B cell (primary cell): Measurements from ENCODE around the gene PNLIPRP1. TPM values are rescaled to one million over a fixed set of nuclear protein-coding genes. Genes with fewer than 3 reads are reported as not detected.

Experiments
- ATAC-seq: fragments of 200-7000 bp; cut with Tn5 transposase; one replicate; pipeline ENCODE4 v1.10.0; 2021; ENCODE audit warnings: low read depth, mild to moderate bottlenecking, moderate number of reproducible peaks, moderate library complexity
- CTCF ChIA-PET: fragments of 350-600 bp; sonication (Branson Sonifier 250); formaldehyde crosslinking; loops from one replicate; lab custom pipeline; 2021; ENCODE audit warnings: antibody characterized with exemption, inconsistent platforms; lab: Charles Lee
- POLR2A ChIA-PET: fragments of 350-600 bp; sonication (Branson Sonifier 250); formaldehyde crosslinking; loops from one replicate; lab custom pipeline; 2021; ENCODE audit warnings: antibody characterized with exemption; lab: Charles Lee
- DNase-seq: peaks from one replicate; pipeline ENCODE4 v3.0.0; 2013
- H2AFZ ChIP-seq: 2 replicates; pipeline ENCODE4 v1.6.1; 2012; ENCODE audit warnings: mild to moderate bottlenecking, low read depth, low read length; ENCODE audit not compliant: insufficient read depth, poor library complexity, severe bottlenecking
- H3K27ac ChIP-seq, 2 donors: 1 replicate in 1 of 2; 2 replicates in 1 of 2; pipeline ENCODE4 v1.5.1; 2012 to 2013; ENCODE audit warnings: low read length in 2 of 2, mild to moderate bottlenecking in 2 of 2, moderate library complexity in 1 of 2
- H3K27me3 ChIP-seq, 4 experiments: fragments of 200-600 bp in 1 of 4; sonication (generic) in 1 of 4; replicated peaks in 1 of 4; 1 replicate in 2 of 4; 2 replicates in 2 of 4; pipeline versions ENCODE4 v1.6.1 to v1.7.0; 2013 to 2016; ENCODE audit warnings: low read length in 3 of 4, mild to moderate bottlenecking in 2 of 4, mixed read lengths in 1 of 4, moderate library complexity in 1 of 4; ENCODE audit not compliant: insufficient read depth in 4 of 4, control insufficient read depth in 3 of 4; ENCODE audit errors: control extremely low read depth in 1 of 4
- H3K36me3 ChIP-seq, 2 experiments: replicated peaks in 1 of 2; 1 replicate in 1 of 2; 2 replicates in 1 of 2; pipeline versions ENCODE4 v1.6.1 to v1.7.1; 2013; ENCODE audit warnings: low read length in 1 of 2; ENCODE audit not compliant: insufficient read depth in 2 of 2, control insufficient read depth in 1 of 2; ENCODE audit errors: control extremely low read depth in 1 of 2, extremely low read depth in 1 of 2
- H3K4me1 ChIP-seq, 2 donors: fragments of 200-600 bp in 1 of 2; sonication (generic) in 1 of 2; 1 replicate in 1 of 2; 2 replicates in 1 of 2; pipeline versions ENCODE4 v1.5.1 to v1.6.1; 2013 to 2017; ENCODE audit warnings: low read length in 2 of 2; ENCODE audit not compliant: control insufficient read depth in 2 of 2, insufficient read depth in 2 of 2
- H3K4me2 ChIP-seq: replicated peaks from 2 replicates; pipeline ENCODE3; 2012; ENCODE audit warnings: mild to moderate bottlenecking, low read depth, low read length; ENCODE audit not compliant: poor library complexity, severe bottlenecking
- H3K4me3 ChIP-seq, 5 experiments: fragments of 200-600 bp in 1 of 5; sonication (generic) in 1 of 5; 1 replicate in 3 of 5; 2 replicates in 2 of 5; pipeline versions ENCODE4 v1.5.1 to v1.7.0; 2011 to 2016; ENCODE audit warnings: low read length in 4 of 5, mild to moderate bottlenecking in 4 of 5, low read depth in 2 of 5, control low read depth in 1 of 5, moderate library complexity in 1 of 5; ENCODE audit not compliant: insufficient read depth in 1 of 5; ENCODE audit errors: control extremely low read depth in 1 of 5, extremely low read depth in 1 of 5
- H3K79me2 ChIP-seq: fragments of 200-600 bp; sonication (generic); one replicate; pipeline ENCODE4 v1.6.0; 2016; ENCODE audit warnings: low read length; ENCODE audit not compliant: control insufficient read depth, insufficient read depth
- H3K9ac ChIP-seq: fragments of 200-600 bp; sonication (generic); 2 replicates; pipeline ENCODE4 v1.6.1; 2017; ENCODE audit warnings: mild to moderate bottlenecking, low read length, moderate library complexity
- H3K9me3 ChIP-seq, 3 donors: one replicate each; pipeline versions ENCODE4 v1.6.1 to v1.7.1; 2013; ENCODE audit warnings: low read length in 2 of 3; ENCODE audit not compliant: control insufficient read depth in 2 of 3, insufficient read depth in 1 of 3; ENCODE audit errors: control extremely low read depth in 1 of 3
- H4K20me1 ChIP-seq: 2 replicates; pipeline ENCODE4 v1.6.0; 2012; ENCODE audit warnings: mild to moderate bottlenecking, low read length; ENCODE audit not compliant: insufficient read depth, control insufficient read depth, poor library complexity, severe bottlenecking
- H3K27ac Mint-ChIP-seq: one replicate; pipeline ENCODE4 v1.8.0; 2021; ENCODE audit warnings: mixed read lengths
- H3K27me3 Mint-ChIP-seq: one replicate; pipeline ENCODE4 v1.8.0; 2021; ENCODE audit warnings: mixed read lengths
- H3K4me1 Mint-ChIP-seq: one replicate; pipeline ENCODE4 v1.8.0; 2021; ENCODE audit warnings: mixed read lengths
- H3K4me3 Mint-ChIP-seq: one replicate; pipeline ENCODE4 v1.8.0; 2021; ENCODE audit warnings: mixed read lengths
- H3K9me3 Mint-ChIP-seq: one replicate; pipeline ENCODE4 v1.8.0; 2022; ENCODE audit warnings: mixed read lengths; ENCODE audit not compliant: insufficient read depth
- CTCF ChIP-seq: fragments of 200-600 bp; IDR thresholded peaks from one replicate; pipeline ENCODE4 v1.8.0; 2022; ENCODE audit warnings: antibody characterized with exemption, mild to moderate bottlenecking
- EZH2 ChIP-seq: IDR thresholded peaks from 2 replicates; pipeline ENCODE4 v1.6.1; 2012; ENCODE audit warnings: borderline replicate concordance, low read depth, mild to moderate bottlenecking, moderate library complexity, low read length; ENCODE audit not compliant: insufficient read depth, poor library complexity, severe bottlenecking
- WGBS: methylation state at CpG from one replicate; pipeline ENCODE4 v1.1.5; 2013; ENCODE audit warnings: missing lambda C conversion rate; ENCODE audit not compliant: insufficient coverage; 5-methylcytosine and 5-hydroxymethylcytosine counted together
- intact Hi-C: fragments of 100-400 bp; cut with micrococcal nuclease; formaldehyde crosslinking; loops from one replicate; pipeline ENCODE4 v1.10.0; 2022
- polyA plus RNA-seq: library from polyadenylated mRNA; depleted of rRNA; stranded (reverse); fragments of >200 nt; gene quantifications from 2 replicates; pipeline ENCODE4 v1.2.3, GENCODE V29; 2012
- total RNA-seq, 2 donors: library from RNA; stranded (reverse); fragments of 120-200 nt in 1 of 2; gene quantifications; 1 replicate in 1 of 2; 2 replicates in 1 of 2; pipeline versions ENCODE4 v1.2.3 to v1.2.4, GENCODE V29; 2013 to 2022

PNLIPRP1 gene
- total and polyA plus RNA-seq, 2 donors (not counting 1 experiment from before 2014, with no cell fraction given): not detected

- Mint-ChIP-seq H3K9me3 (no peaks in the 10 kb centered on the region), H3K4me1 (no peaks in the 10 kb centered on the region), H3K27ac (no peak overlapping the region), H3K27me3 (peaks cover 15% of the 10 kb centered on the region), H3K4me3 (no peak overlapping the region)
- DNase-seq (no peak), ATAC-seq (no peak)
- Histone ChIP-seq H3K27ac (no peak overlapping the region), H3K79me2 (no peaks in the 10 kb centered on the region), H3K4me3 (no peak overlapping the region), H3K9ac (no peak overlapping the region), H3K36me3 (no peaks in the 10 kb centered on the region), H3K9me3 (no peaks in the 10 kb centered on the region), H3K4me2 (no peak overlapping the region), H3K4me1 (no peaks in the 10 kb centered on the region), H4K20me1 (no peaks in the 10 kb centered on the region), H3K27me3 (no peaks in the 10 kb centered on the region), H2AFZ (no peak overlapping the region)
- TF ChIP-seq EZH2 (no peak), CTCF (no peak)
- ChIA-PET POLR2A (no interaction called here), CTCF (no interaction called here)
- WGBS: 90% methylated on average over 10 of the region's 10 CpGs
- intact Hi-C loops: no loop called here
Measured at GRCh38 chr10:116602648-116603400, 12.1 kb downstream of the PNLIPRP1 start.

- TF ChIP-seq EZH2 (no peak), CTCF (no peak)
- Histone ChIP-seq H3K79me2 (no peaks in the 10 kb centered on the region), H3K27me3 (peaks cover 0 to 16% (median 2%) of the 10 kb centered on the region in 4 experiments), H3K36me3 (no peaks in the 10 kb centered on the region), H3K4me1 (no peaks in the 10 kb centered on the region), H3K9me3 (peaks cover 0 to 16% (median 0%) of the 10 kb centered on the region in 3 donors), H3K4me2 (no peak overlapping the region), H2AFZ (no peak overlapping the region), H3K4me3 (no peak overlapping the region), H3K9ac (no peak overlapping the region), H3K27ac (no peak overlapping the region), H4K20me1 (no peaks in the 10 kb centered on the region)
- ATAC-seq (no peak), DNase-seq (no peak)
- Mint-ChIP-seq H3K9me3 (no peaks in the 10 kb centered on the region), H3K4me3 (no peak overlapping the region), H3K27ac (no peak overlapping the region), H3K27me3 (peaks cover 19% of the 10 kb centered on the region), H3K4me1 (no peaks in the 10 kb centered on the region)
- POLR2A ChIA-PET: no interaction called here
- intact Hi-C loops: no loop called here
- CTCF ChIA-PET: no interaction called here
- 69% methylated on average over 8 of the region's 8 CpGs for WGBS
Measured at GRCh38 chr10:116606061-116606483, 15.3 kb downstream of the PNLIPRP1 start.
